Measurements from ENCODE around the gene MGARP. TPM values are rescaled to one million over a fixed set of nuclear protein-coding genes. Genes with fewer than 3 reads are reported as not detected.
"Not testable (repeated sequence)": the region's sequence is repeated elsewhere in the genome, so short reads cannot be mapped to it uniquely, and the experiment has no call there.

Gene MGARP
- total RNA-seq, result 0.82 TPM

GRCh38 chr4:139279760-139280620 lies at the start of gene MGARP:
MGARP (minus strand) TSS chr4:139280225; CDS start chr4:139280158, 67 bp downstream.
- peak in 1 of 2 donors; percentile 34 for DNase-seq (ENCODE audit: low spot score in 2 of 2)
- no peak for FAIRE-seq

- FAIRE-seq, result no peak
These were observed 49.7 kb upstream of the MGARP start for GRCh38 chr4:139329665-139330200.

GRCh38 chr4:139324620-139325019 lies 44.6 kb upstream of the MGARP start:
- DNase-seq (ENCODE audit: low spot score in 2 of 2) (no peak), FAIRE-seq (no peak)

More at GRCh38 chr4:139329665-139330200, 49.7 kb upstream of the MGARP start:
- no peak for DNase-seq (ENCODE audit: low spot score in 2 of 2)

GRCh38 chr4:139322541-139322940 lies 42.5 kb upstream of the MGARP start:
- FAIRE-seq; DNase-seq (ENCODE audit: low spot score in 2 of 2): not testable (repeated sequence)

- FAIRE-seq; DNase-seq (ENCODE audit: low spot score in 2 of 2): not testable (repeated sequence)
These were observed 42.0 kb upstream of the MGARP start for GRCh38 chr4:139322070-139322469.

GRCh38 chr4:139319571-139319970 lies 39.5 kb upstream of the MGARP start:
- FAIRE-seq (no peak), DNase-seq (ENCODE audit: low spot score in 2 of 2) (no peak)

- no peak for FAIRE-seq
- DNase-seq (ENCODE audit: low spot score in 2 of 2), result no peak
These were observed 37.6 kb upstream of the MGARP start for GRCh38 chr4:139317635-139318034.

GRCh38 chr4:139316733-139317132 lies 36.7 kb upstream of the MGARP start:
- FAIRE-seq (no peak), DNase-seq (ENCODE audit: low spot score in 2 of 2) (no peak)

GRCh38 chr4:139315221-139315675 lies 35.2 kb upstream of the MGARP start:
- FAIRE-seq (no peak), DNase-seq (ENCODE audit: low spot score in 2 of 2) (no peak)

GRCh38 chr4:139314047-139314800 lies 34.2 kb upstream of the MGARP start:
- FAIRE-seq (no peak), DNase-seq (ENCODE audit: low spot score in 2 of 2) (no peak)

- DNase-seq (ENCODE audit: low spot score in 2 of 2), result not testable (repeated sequence)
These were observed 33.4 kb upstream of the MGARP start for GRCh38 chr4:139313414-139313813.

GRCh38 chr4:139312552-139313332 lies 32.7 kb upstream of the MGARP start:
- FAIRE-seq, result no peak

More at GRCh38 chr4:139313414-139313813, 33.4 kb upstream of the MGARP start:
- not testable (repeated sequence) for FAIRE-seq

GRCh38 chr4:139311909-139312308 lies 31.9 kb upstream of the MGARP start:
- FAIRE-seq (no peak), DNase-seq (ENCODE audit: low spot score in 2 of 2) (no peak)

More at GRCh38 chr4:139312552-139313332, 32.7 kb upstream of the MGARP start:
- no peak for DNase-seq (ENCODE audit: low spot score in 2 of 2)

- no peak for DNase-seq (ENCODE audit: low spot score in 2 of 2)
- FAIRE-seq, result no peak
These were observed 24.9 kb upstream of the MGARP start for GRCh38 chr4:139304920-139305319.

GRCh38 chr4:139301821-139302611 lies 22.0 kb upstream of the MGARP start, which contains the start of gene NDUFC1:
NDUFC1 (minus strand) TSS chr4:139302477; CDS start chr4:139295798, 6,679 bp downstream.
- DNase-seq (ENCODE audit: low spot score in 2 of 2), result peak in 1 of 2 donors; percentile 34
- no peak for FAIRE-seq

GRCh38 chr4:139301113-139301820 lies 21.2 kb upstream of the MGARP start, which contains the start of gene NAA15:
NAA15 (plus strand) TSS chr4:139301505; CDS start chr4:139301778, 273 bp downstream.
- FAIRE-seq, result peak; percentile 24
- DNase-seq (ENCODE audit: low spot score in 2 of 2), result peak; percentile 81 to 86

- DNase-seq (ENCODE audit: low spot score in 2 of 2) (peak in 1 of 2 donors; percentile 18), FAIRE-seq (no peak)
These were observed 20.5 kb upstream of the MGARP start for GRCh38 chr4:139300431-139301112.

- no peak for DNase-seq (ENCODE audit: low spot score in 2 of 2)
- no peak for FAIRE-seq
These were observed 19.5 kb upstream of the MGARP start for GRCh38 chr4:139299536-139299935.
